ENCODE results near the gene REPS1.

Gene REPS1

GRCh38 chr6:138926579-138926978, 61.5 kb downstream of the REPS1 start:
- DNase-seq (ENCODE audit: low spot score): no peak

DNA sequence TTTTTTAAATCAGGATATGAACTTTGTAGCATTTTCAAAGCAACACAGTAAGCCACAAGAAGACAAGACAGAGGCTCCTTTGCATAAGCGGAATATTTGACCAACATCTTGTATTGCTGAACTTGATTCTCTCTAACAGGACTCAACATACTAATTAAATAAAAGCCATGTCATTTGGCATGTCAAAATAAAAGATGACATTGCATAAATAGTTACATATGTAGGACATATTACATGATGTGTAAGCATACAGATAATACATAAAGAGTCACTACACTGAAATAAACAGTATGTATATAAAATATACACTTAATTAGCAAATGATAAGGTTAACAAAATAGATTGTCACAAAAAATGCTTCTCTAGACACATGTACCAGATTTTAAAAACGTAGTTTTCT, 62.2 kb downstream of the REPS1 start:
- no peak for DNase-seq (ENCODE audit: low spot score)

DNA sequence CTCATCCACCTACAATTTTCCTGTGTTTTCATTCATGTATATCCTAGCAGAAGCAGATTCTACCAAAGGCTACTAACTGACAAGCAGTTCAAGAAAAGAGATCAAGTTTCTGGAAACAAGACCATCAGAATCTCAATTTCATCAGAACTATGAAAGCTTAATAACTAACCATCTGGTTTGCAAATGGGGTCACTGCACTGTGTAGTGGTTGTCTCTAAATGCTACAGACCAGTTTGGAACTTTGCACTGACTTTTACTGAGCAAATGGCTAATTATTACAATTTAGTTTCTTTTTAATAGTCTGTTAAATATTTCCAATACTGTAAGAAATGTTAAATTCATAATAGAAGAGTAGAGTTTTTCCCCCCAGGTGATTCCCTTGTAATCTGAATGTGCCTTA, 64.5 kb downstream of the REPS1 start:
- no peak for DNase-seq (ENCODE audit: low spot score)

DNA sequence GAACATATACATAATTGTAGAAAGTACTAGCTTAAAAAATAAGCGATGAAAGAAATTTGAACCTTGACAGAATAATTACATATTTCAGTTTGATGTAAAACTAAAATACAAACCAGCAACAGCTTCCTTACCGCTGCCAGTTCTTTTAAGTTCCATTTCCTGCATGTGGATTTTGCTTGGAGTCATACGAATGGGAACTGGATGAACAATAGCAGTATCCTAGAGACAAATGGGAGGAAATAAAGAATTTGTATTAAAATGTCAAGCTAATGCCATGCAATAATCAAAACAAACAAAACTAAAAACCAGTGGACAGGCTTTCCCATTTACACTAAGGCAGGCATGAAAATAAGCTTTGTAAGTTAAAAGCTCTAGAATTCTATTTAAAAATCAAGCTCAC, 67.1 kb downstream of the REPS1 start:
- DNase-seq (ENCODE audit: low spot score): no peak

DNA sequence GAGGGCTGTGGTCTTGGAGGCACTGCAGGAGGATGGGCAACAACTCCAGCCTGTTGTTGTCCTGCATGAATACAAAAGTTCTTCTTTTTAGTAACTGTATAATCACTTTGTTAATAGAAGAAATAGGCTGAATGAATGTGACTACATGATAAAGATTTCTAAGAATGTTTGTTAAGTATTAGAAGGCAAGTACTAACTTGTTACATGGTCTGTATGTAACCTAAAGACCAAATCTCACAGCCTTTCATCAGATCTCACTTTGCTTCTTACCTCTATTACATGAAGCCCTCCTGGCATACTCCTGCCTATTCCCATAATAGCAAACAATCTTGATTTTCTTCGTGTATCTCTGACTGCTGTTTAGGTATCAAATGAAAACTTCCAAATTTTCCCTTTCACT, 73.4 kb downstream of the REPS1 start:
- DNase-seq (ENCODE audit: low spot score): no peak

DNA sequence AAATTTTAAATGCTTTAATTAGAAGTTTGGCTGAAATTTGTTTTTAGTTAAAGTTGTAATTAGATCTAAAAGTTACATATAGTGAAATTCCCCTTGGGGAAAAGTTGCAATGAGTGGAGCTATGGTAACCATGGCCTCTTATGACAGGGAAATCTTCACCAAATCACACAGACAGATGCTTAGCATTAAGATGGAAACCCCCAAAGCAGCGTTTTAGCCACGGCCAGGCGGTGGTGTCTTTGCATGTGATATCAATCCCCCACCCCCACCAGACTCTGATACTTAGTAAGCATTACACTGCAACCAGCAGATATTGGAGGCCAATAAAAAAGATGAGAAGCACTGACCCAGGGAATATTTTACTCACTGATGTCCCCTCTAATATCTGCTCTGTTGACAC, 75.7 kb downstream of the REPS1 start:
- no peak for DNase-seq (ENCODE audit: low spot score)

- no peak for DNase-seq (ENCODE audit: low spot score)
Measured at GRCh38 chr6:138909975-138910374, 78.1 kb downstream of the REPS1 start.

DNA sequence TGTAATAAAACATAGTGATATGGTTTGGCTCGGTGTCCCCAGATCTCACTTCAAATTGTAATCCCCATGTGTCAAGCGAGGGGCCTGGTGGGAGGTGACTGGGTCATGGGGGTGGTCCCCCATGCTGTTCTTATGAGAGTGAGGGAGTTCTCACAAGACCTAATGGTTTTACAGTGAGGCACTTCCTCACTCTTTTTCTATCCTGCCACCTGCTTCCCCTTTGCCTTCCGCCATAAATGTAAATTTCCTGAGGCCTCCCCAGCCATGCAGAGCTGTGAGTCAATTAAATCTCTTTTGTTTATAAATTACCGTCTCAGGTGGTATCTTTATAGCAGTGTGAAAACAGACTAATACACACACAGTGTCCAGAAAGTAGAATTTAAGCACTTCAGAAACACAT, 78.5 kb downstream of the REPS1 start:
- no peak for DNase-seq (ENCODE audit: low spot score)

DNA sequence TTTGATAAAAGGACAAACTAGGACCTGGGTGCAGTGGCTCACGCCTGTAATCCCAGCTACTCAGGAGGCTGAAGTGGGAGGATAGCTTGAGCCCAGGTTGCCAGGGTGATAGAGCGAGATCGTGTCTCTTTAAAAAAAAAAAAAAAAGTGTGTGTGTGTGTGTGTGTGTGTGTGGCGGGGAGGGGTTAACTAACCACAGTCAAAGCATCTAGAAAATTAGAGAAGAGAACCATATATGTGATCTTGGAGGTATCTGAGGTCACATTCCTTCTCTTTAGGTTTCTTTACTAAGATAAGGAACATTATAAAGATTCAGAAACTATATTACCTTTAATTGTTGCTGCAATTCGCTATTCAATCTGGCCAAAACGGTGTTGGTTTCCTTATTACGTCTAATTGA, 80.9 kb downstream of the REPS1 start:
- DNase-seq (ENCODE audit: low spot score): no peak

DNA sequence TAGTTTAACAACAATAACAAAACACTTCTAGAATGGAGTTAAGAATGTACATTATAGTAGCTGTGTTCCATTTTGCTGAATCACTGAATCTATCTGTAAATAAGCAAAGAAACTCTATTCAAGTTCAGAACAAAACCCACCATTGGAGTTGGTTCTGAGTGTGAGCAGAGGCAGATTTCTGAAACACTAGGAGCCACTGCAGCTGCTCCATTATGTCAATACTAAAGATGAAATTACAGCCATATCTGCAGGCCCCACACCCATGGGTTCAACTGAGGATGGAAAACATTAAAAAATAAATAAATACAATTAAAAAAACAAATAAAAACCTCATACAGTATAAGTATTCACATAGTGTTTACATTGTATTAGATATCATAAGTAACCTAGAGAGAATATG, 91.0 kb downstream of the REPS1 start:
- no peak for DNase-seq (ENCODE audit: low spot score)

DNA sequence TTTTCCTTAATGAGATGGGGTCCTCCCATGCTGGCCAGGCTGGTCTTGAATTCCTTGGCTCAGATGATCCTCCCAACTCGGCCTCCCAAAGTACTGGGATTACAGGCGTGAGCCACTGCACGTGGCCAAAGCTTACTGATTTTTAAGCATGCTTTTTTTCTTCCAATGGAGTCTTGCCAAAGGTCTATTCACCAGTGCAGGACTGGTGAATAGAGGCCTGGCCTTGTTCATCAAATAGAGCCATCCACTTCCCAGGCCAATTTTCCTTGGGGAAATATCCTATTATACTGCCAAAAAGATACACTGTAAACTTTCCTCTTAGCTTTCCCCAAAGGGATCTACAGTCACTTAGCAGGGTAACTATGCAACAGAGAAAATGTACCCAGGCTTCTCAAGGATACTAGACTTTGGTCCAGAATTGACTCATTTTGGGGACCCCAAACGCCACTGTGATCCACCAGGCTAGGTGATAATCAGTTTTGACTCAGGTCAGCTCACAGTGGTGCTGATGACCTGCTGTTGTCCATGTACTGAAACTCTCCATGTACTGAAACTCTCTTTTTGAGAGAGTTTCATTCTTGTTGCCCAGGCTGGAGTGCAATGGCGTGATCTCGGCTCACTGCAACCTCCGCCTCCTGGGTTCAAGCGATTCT, 91.8 kb downstream of the REPS1 start:
- no peak for DNase-seq (ENCODE audit: low spot score)

- no peak for DNase-seq (ENCODE audit: low spot score)
Measured at GRCh38 chr6:138891255-138891986, 96.6 kb downstream of the REPS1 start.

DNA sequence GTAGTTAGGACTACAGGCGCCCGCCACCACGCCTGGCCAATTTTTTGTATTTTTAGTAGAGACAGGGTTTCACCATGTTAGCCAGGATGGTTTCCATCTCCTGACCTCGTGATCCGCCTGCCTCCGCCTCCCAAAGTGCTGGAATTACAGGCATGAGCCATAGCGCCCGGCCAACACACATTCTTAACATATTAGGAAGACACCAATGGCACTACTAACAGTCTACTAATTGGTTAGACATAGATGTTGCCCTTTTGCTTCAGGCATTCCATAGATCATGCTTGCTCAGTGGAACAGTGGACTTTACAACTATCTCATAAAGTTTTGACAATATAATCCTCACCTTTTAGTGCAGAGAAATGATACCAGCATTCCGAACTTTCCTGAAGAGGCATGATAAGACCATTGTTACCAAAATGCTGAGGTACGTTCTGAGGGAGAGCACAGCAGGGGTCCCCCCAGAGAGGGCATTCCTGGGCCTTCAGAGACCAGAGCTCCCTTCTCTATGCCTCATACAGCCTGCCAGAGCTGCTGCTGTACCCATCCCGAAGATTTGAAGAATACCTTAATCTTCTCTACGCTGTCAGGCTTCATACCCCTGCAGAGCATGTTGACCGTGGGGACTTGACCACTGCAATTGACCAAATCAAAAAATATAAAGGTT, 102.8 kb downstream of the REPS1 start:
- DNase-seq (ENCODE audit: low spot score): no peak

- no peak for DNase-seq (ENCODE audit: low spot score)
Measured at GRCh38 chr6:138882369-138883017, 105.6 kb downstream of the REPS1 start.

DNA sequence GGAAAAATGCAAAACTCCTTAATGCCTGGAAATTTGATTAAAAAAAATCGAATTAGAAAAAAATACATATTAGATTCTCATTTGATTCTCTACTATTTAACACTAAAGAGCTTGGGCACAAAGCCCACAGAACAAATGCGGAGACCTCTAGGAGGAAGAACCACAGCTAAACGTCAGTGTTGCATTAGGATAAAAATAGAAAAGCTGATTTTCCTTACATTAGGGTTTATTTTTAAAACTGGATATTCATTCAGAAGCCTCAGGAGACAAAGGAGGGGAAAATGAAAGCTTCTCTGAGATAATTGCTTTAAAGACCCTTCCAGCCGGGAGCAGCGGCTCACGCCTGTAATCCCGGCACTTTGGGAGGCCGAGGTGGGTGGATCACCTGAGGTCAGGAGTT, 114.9 kb downstream of the REPS1 start:
- no peak for DNase-seq (ENCODE audit: low spot score)

DNA sequence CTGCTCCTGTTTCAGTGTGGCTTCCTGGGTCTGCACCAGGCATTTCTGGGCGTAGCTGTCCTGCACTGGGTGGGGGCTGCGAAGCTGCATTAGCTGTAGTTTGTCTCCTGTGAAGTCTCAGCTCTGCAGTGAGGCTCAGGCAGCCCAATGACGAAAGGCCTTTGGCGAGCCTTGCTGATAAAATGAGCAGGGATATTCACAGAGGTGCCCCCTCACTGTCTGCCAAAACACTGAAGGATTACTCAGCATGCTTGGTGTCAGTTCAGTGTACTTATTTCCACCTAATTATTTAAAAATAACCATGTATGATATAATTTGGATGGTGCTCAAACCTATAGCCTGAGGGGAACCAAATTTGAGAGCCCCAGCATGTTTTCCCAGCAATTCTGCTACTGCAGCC, 118.7 kb downstream of the REPS1 start:
- DNase-seq (ENCODE audit: low spot score): no peak

GRCh38 chr6:138868181-138868580, 119.9 kb downstream of the REPS1 start:
- no peak for DNase-seq (ENCODE audit: low spot score)

GRCh38 chr6:138865480-138866109, 122.5 kb downstream of the REPS1 start:
- no peak for DNase-seq (ENCODE audit: low spot score)

DNA sequence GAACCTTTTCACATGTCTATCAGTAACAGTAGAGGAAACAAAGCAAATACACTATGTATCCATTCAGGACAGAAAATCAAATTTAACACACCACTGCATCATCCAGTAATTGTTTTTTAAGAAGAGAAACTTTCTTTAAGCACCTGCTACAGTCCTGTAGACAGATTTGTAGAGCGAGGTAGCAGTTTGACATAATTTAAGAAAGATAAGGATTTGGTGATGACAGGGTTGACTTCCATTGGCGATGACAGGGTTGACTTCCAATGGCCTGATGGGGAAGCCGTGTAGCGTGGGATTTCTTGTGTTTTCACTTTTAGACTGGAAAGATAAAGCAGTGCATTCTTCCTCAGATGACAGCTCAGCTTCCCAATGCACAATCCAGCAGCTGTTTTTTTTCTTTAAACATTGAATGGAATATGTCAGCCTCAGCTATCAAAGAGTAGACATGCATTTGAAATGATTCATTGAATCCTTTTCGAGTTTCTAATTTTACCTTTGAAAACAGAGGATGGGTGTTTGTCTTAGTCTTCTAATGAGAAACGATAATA, 123.6 kb downstream of the REPS1 start:
- no peak for DNase-seq (ENCODE audit: low spot score)

DNA sequence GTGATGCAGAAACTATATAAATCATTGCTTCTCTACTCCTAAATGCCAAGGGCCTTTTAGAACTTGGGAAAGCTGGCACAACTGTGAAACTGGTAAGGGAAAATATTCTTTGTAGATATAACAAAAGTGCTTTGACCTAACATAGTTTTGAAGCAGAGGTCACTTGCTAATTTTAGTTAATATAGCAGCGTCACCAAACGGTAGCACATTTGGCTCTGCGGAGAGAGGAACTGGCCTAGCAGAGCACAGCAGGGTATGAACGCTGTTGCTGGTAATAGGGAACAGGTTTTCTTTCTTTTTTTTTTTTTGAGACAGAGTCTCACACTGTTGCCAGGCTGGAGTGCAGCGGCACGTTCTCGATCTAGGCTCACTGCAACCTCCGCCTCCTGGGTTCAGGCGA, 124.7 kb downstream of the REPS1 start:
- DNase-seq (ENCODE audit: low spot score): no peak

DNA sequence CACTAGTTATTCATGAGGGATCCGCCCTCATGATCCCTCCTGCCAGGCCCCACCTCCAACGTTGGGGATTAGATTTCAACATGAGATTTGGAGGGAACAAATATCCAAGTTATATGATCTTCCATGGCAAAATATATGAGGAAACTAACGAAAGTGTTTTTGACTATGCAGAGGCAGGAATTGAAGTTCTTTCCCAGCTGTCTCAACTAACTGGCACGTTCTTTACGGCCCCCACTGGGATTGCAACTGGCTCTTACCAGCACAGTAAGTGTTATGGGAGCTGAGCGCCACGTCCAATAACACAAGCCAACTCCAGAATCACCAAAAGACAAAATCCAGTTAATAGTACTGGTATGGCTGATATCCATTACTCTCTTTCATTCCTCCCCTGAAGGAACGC, 125.6 kb downstream of the REPS1 start:
- no peak for DNase-seq (ENCODE audit: low spot score)

- DNase-seq (ENCODE audit: low spot score): no peak
Measured at GRCh38 chr6:138857775-138858174, 130.3 kb downstream of the REPS1 start.

Measured in D341Med (cell line).